ENCODE data around the gene HUS1.
"Not testable (repeated sequence)": the region's sequence is repeated elsewhere in the genome, so short reads cannot be mapped to it uniquely, and the experiment has no call there.

The HUS1 gene

GRCh38 chr7:47943676-47944474 is 35.5 kb downstream of the HUS1 start:
- Mint-ChIP-seq H3K27ac (no peak overlapping the region), H3K4me3 (no peak overlapping the region), H3K36me3 (ENCODE audit: low read depth) (no peaks in the 10 kb centered on the region)

GRCh38 chr7:47942651-47943050 is 36.8 kb downstream of the HUS1 start:
- not testable (repeated sequence) for H3K9me3 Mint-ChIP-seq; H3K27me3 Mint-ChIP-seq; H3K36me3 Mint-ChIP-seq (ENCODE audit: low read depth); H3K4me1 Mint-ChIP-seq (ENCODE audit: low read depth); H3K4me3 Mint-ChIP-seq; H3K27ac Mint-ChIP-seq

More at GRCh38 chr7:47943676-47944474, 35.5 kb downstream of the HUS1 start:
- Mint-ChIP-seq H3K9me3 (no peaks in the 10 kb centered on the region), H3K27me3 (no peaks in the 10 kb centered on the region), H3K4me1 (ENCODE audit: low read depth) (no peaks in the 10 kb centered on the region)

- H3K27me3 Mint-ChIP-seq, result no peaks in the 10 kb centered on the region
- H3K4me3 Mint-ChIP-seq, result no peak overlapping the region
- no peaks in the 10 kb centered on the region for H3K36me3 Mint-ChIP-seq (ENCODE audit: low read depth)
- H3K9me3 Mint-ChIP-seq, result no peaks in the 10 kb centered on the region
- H3K4me1 Mint-ChIP-seq (ENCODE audit: low read depth), result peaks cover 5% of the 10 kb centered on the region
- no peak overlapping the region for H3K27ac Mint-ChIP-seq
Observed at GRCh38 chr7:47942132-47942531, 37.3 kb downstream of the HUS1 start.

GRCh38 chr7:47941136-47941844 is 38.1 kb downstream of the HUS1 start:
- H3K4me1 Mint-ChIP-seq (ENCODE audit: low read depth), result peaks cover 6% of the 10 kb centered on the region
- no peaks in the 10 kb centered on the region for H3K27me3 Mint-ChIP-seq
- H3K4me3 Mint-ChIP-seq, result no peak overlapping the region
- H3K27ac Mint-ChIP-seq, result no peak overlapping the region
- H3K9me3 Mint-ChIP-seq, result no peaks in the 10 kb centered on the region
- no peaks in the 10 kb centered on the region for H3K36me3 Mint-ChIP-seq (ENCODE audit: low read depth)

- no peaks in the 10 kb centered on the region for H3K27me3 Mint-ChIP-seq
- H3K4me1 Mint-ChIP-seq (ENCODE audit: low read depth), result peaks cover 6% of the 10 kb centered on the region
- H3K27ac Mint-ChIP-seq, result no peak overlapping the region
- no peak overlapping the region for H3K4me3 Mint-ChIP-seq
- no peaks in the 10 kb centered on the region for H3K36me3 Mint-ChIP-seq (ENCODE audit: low read depth)
- H3K9me3 Mint-ChIP-seq, result no peaks in the 10 kb centered on the region
Observed at GRCh38 chr7:47940088-47941013, 39.1 kb downstream of the HUS1 start.

- Mint-ChIP-seq H3K36me3 (ENCODE audit: low read depth) (no peaks in the 10 kb centered on the region), H3K4me3 (no peak overlapping the region), H3K27me3 (no peaks in the 10 kb centered on the region), H3K4me1 (ENCODE audit: low read depth) (peaks cover 6% of the 10 kb centered on the region), H3K9me3 (no peaks in the 10 kb centered on the region), H3K27ac (no peak overlapping the region)
Observed at GRCh38 chr7:47939425-47940036, 39.9 kb downstream of the HUS1 start.

GRCh38 chr7:47938574-47939165 is 40.7 kb downstream of the HUS1 start:
- no peaks in the 10 kb centered on the region for H3K27me3 Mint-ChIP-seq
- no peak overlapping the region for H3K4me3 Mint-ChIP-seq
- no peaks in the 10 kb centered on the region for H3K36me3 Mint-ChIP-seq (ENCODE audit: low read depth)
- H3K27ac Mint-ChIP-seq, result no peak overlapping the region
- peaks cover 6% of the 10 kb centered on the region for H3K4me1 Mint-ChIP-seq (ENCODE audit: low read depth)
- H3K9me3 Mint-ChIP-seq, result no peaks in the 10 kb centered on the region

GRCh38 chr7:47937711-47938573 is 41.5 kb downstream of the HUS1 start:
- Mint-ChIP-seq H3K9me3 (no peaks in the 10 kb centered on the region), H3K36me3 (ENCODE audit: low read depth) (no peaks in the 10 kb centered on the region), H3K4me3 (no peak overlapping the region), H3K27me3 (no peaks in the 10 kb centered on the region), H3K27ac (no peak overlapping the region), H3K4me1 (ENCODE audit: low read depth) (peaks cover 6% of the 10 kb centered on the region)

GRCh38 chr7:47937065-47937687 is 42.2 kb downstream of the HUS1 start:
- Mint-ChIP-seq H3K36me3 (ENCODE audit: low read depth) (no peaks in the 10 kb centered on the region), H3K27ac (peak overlapping the region; percentile 9), H3K27me3 (no peaks in the 10 kb centered on the region), H3K4me3 (no peak overlapping the region), H3K9me3 (no peaks in the 10 kb centered on the region), H3K4me1 (ENCODE audit: low read depth) (peaks cover 6% of the 10 kb centered on the region)

GRCh38 chr7:47936323-47936722 is 43.1 kb downstream of the HUS1 start:
- Mint-ChIP-seq H3K27ac (no peak overlapping the region), H3K4me1 (ENCODE audit: low read depth) (peaks cover 6% of the 10 kb centered on the region), H3K9me3 (no peaks in the 10 kb centered on the region), H3K27me3 (no peaks in the 10 kb centered on the region), H3K36me3 (ENCODE audit: low read depth) (no peaks in the 10 kb centered on the region), H3K4me3 (no peak overlapping the region)

GRCh38 chr7:47935336-47935735 is 44.1 kb downstream of the HUS1 start:
- Mint-ChIP-seq H3K27me3 (no peaks in the 10 kb centered on the region), H3K4me3 (no peak overlapping the region), H3K4me1 (ENCODE audit: low read depth) (peaks cover 6% of the 10 kb centered on the region), H3K27ac (no peak overlapping the region), H3K9me3 (no peaks in the 10 kb centered on the region), H3K36me3 (ENCODE audit: low read depth) (no peaks in the 10 kb centered on the region)

- no peaks in the 10 kb centered on the region for H3K36me3 Mint-ChIP-seq (ENCODE audit: low read depth)
- H3K9me3 Mint-ChIP-seq, result no peaks in the 10 kb centered on the region
- no peaks in the 10 kb centered on the region for H3K27me3 Mint-ChIP-seq
- no peak overlapping the region for H3K4me3 Mint-ChIP-seq
- H3K4me1 Mint-ChIP-seq (ENCODE audit: low read depth), result peaks cover 6% of the 10 kb centered on the region
- no peak overlapping the region for H3K27ac Mint-ChIP-seq
Observed at GRCh38 chr7:47934831-47935230, 44.6 kb downstream of the HUS1 start.

- H3K27ac Mint-ChIP-seq, result no peak overlapping the region
- H3K4me3 Mint-ChIP-seq, result no peak overlapping the region
- no peaks in the 10 kb centered on the region for H3K27me3 Mint-ChIP-seq
- no peaks in the 10 kb centered on the region for H3K9me3 Mint-ChIP-seq
- no peaks in the 10 kb centered on the region for H3K36me3 Mint-ChIP-seq (ENCODE audit: low read depth)
- H3K4me1 Mint-ChIP-seq (ENCODE audit: low read depth), result peaks cover 6% of the 10 kb centered on the region
Observed at GRCh38 chr7:47933215-47933614, 46.2 kb downstream of the HUS1 start.

Data from stimulated activated naive CD8-positive, alpha-beta T cell treated with anti-CD3 and anti-CD28 coated beads, Interleukin-15, Interleukin-2, amounts not matched to agents 100 ng/mL and 50 ng/mL, for 24 hours (primary cell).